IPS DF 6.9 (cell line): ENCODE measurements around the gene ZEB2.

ENCODE experiments used
- DNase-seq: peaks from one replicate; pipeline ENCODE4 v3.0.0-alpha.2; 2013; ENCODE audit warnings: low read depth, low spot score
- H3K27ac ChIP-seq: one replicate; pipeline ENCODE4 v1.5.1; 2013; ENCODE audit warnings: low read length, control low read depth
- H3K27me3 ChIP-seq: 2 replicates; pipeline ENCODE4 v1.6.1; 2013; ENCODE audit warnings: mild to moderate bottlenecking, low read length; ENCODE audit not compliant: control insufficient read depth, insufficient read depth
- H3K36me3 ChIP-seq: 2 replicates; pipeline ENCODE4 v1.6.1; 2013; ENCODE audit warnings: low read length; ENCODE audit not compliant: control insufficient read depth, insufficient read depth
- H3K4me1 ChIP-seq: 2 replicates; pipeline ENCODE4 v1.6.1; 2013; ENCODE audit warnings: low read length; ENCODE audit not compliant: control insufficient read depth, insufficient read depth
- H3K4me3 ChIP-seq: 2 replicates; pipeline ENCODE4 v1.5.1; 2013; ENCODE audit warnings: mild to moderate bottlenecking, low read length
- H3K9me3 ChIP-seq: 2 replicates; pipeline ENCODE4 v1.6.1; 2013; ENCODE audit warnings: low read length, inconsistent platforms; ENCODE audit not compliant: control insufficient read depth, insufficient read depth
- WGBS: extraction: QIAGEN DNeasy Blood & Tissue Kit; methylation state at CpG from one replicate; pipeline ENCODE4 v1.1.7; 2013; ENCODE audit warnings: mixed read lengths, missing lambda C conversion rate; ENCODE audit not compliant: insufficient read length, insufficient coverage; 5-methylcytosine and 5-hydroxymethylcytosine counted together

ZEB2 gene

DNA sequence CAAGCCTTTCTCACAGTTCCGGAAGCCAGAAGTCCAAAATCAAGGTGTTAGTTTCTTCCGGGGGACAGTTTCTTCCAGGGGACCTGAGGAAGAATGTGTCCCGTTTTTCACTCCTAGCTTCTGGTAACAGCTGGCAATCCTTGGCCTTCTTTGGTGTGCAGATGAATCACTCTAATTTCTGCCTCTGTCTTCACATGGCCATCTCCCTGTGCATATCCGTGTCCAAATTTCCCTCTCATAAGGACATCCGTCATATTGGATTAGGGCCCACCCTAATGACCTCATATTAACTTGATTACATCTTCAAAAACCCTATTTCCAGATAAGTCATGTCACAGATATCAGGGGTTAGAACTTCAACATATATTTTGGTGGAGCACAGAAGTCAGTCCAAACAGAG is 141.4 kb downstream of the ZEB2 start:
- Histone ChIP-seq H3K36me3 (no peaks in the 10 kb centered on the region), H3K4me1 (peaks cover 1% of the 10 kb centered on the region; the same call in 1 of the 2 replicates), H3K27me3 (no peaks in the 10 kb centered on the region), H3K27ac (no peak overlapping the region), H3K9me3 (no peaks in the 10 kb centered on the region), H3K4me3 (no peak overlapping the region)
- WGBS: no CpG with 5 or more reads among the region's 5 CpGs
- DNase-seq: no peak

DNA sequence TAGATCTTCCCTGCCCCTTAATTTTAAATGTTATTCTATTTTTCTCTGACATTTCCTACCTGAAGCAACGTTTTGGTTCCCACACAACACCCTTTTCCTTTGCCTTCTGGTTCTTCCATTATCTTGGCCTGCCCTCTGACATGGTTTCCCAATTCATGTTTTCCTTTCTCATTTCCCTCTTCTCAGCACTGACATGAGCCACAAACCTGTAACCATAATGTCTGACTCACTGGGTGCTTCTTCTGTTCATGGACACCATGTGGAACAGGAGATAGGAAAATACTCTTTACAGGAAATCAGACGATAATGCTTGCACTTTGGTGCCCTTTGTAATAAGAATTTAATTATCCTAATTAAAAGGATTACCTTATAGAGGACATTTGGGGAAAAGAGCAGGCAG is 142.0 kb downstream of the ZEB2 start:
- no peak for DNase-seq
- no peaks in the 10 kb centered on the region for H3K36me3 ChIP-seq
- no peaks in the 10 kb centered on the region for H3K9me3 ChIP-seq
- no CpG with 5 or more reads among the region's 2 CpGs for WGBS
- H3K4me3 ChIP-seq: no peak overlapping the region
- peaks cover 1% of the 10 kb centered on the region; the same call in 1 of the 2 replicates for H3K4me1 ChIP-seq
- no peak overlapping the region for H3K27ac ChIP-seq
- H3K27me3 ChIP-seq: no peaks in the 10 kb centered on the region

DNA sequence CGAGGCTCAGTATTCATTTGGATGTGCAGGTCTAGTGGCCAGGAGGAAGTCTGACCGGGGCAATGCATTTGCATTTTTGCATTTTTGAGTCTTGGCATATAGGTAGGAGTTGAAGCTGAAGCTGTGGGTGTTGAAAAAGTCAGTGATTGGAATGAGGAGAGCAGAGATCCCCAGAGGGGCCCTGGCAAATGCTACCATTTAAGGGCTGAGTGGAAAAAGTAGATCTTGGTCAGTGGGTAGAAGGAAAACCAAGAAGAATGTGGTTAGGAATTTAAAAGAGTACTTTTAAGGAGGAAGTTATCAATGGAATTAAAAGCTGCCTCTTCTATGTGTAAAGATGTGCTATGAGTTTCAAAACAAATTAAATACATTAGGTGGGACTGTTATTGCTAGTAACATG is 143.0 kb downstream of the ZEB2 start:
- no peak for DNase-seq
- Histone ChIP-seq H3K27ac (no peak overlapping the region), H3K9me3 (no peaks in the 10 kb centered on the region), H3K4me1 (peaks cover 1% of the 10 kb centered on the region; the same call in 1 of the 2 replicates), H3K36me3 (no peaks in the 10 kb centered on the region), H3K27me3 (no peaks in the 10 kb centered on the region), H3K4me3 (no peak overlapping the region)
- WGBS: no CpG with 5 or more reads among the region's 2 CpGs

DNA sequence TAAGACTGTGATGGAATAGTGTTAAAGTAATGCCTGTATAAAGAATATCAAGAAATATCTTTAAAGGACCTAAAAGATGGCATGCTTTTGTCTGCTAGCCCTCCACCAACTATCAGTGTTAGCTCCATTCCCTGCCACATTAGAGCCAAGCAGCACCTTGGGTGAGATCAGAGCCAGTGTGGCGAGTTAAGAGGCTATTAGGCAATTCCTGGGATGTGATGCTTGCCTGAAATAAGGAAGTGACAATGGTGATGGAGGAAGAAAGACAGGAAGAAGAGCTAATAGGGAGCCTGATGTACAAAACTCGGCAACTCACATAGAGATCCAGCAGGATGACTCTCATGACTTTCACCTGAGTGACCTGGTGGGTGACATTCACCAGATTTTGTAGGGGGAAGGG is 143.5 kb downstream of the ZEB2 start:
- Histone ChIP-seq H3K4me1 (peaks cover 1% of the 10 kb centered on the region; the same call in 1 of the 2 replicates), H3K27ac (no peak overlapping the region), H3K4me3 (no peak overlapping the region), H3K36me3 (no peaks in the 10 kb centered on the region), H3K27me3 (no peaks in the 10 kb centered on the region), H3K9me3 (no peaks in the 10 kb centered on the region)
- no CpG with 5 or more reads among the region's 2 CpGs for WGBS
- no peak for DNase-seq

DNA sequence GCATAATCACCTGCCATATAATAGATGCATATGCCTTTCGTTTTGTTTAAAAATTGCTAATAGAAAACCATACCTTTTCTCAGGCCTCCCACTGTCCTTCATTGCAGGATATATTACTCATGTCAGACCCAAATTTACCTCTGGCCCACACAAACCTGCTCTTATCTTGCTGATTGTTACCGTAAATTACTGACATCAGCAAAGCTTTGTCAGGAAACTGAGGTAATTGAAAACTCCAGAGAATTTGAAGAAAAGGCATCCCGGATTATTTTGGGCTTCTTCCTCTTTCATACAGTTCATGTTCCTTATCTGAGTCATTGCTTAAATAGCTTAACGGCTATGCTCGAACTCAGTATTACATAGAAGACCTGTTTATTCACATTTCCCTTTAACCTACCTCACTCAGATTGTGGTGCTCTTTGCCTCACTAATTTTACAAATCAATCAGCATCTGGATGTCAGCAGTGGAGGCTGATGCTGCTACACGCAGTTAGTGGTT is 145.7 kb downstream of the ZEB2 start:
- Histone ChIP-seq H3K4me1 (peaks cover 1% of the 10 kb centered on the region; the same call in 1 of the 2 replicates), H3K4me3 (no peak overlapping the region), H3K36me3 (no peaks in the 10 kb centered on the region), H3K9me3 (no peaks in the 10 kb centered on the region), H3K27me3 (no peaks in the 10 kb centered on the region), H3K27ac (no peak overlapping the region)
- no peak for DNase-seq
- no CpG with 5 or more reads among the region's 6 CpGs for WGBS

DNA sequence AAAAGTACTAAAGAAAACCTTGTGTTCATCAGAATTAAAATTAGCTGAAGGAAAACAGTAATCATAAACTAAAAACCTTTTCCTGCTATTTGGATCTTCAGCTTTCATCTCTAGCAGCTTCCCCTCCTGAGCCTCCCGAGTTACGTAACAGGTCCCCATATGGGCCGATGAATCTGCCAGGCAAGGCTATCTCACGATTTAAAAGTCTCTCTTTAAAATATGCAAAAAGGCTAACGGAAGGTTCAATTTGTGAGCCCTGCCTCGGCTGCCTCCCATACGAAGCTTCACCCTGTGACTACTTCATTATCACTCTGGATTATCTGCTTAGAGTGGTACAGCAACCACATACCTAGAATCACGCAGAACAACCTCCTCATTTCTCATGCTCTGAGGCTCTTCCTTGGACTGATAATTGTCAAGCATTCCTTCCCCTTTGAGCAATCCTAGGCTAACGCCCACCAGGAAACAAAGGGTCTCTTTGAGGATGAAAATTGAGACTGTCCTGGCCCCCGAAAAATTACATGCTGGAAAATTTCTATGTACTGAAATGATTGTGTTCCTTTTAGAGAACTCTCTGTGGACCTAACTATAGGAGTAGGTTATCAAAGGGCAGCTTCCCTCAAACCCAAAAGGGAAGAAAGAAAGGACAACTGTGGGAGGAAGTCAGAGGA is 147.4 kb downstream of the ZEB2 start:
- H3K27ac ChIP-seq: no peak overlapping the region
- H3K9me3 ChIP-seq: no peaks in the 10 kb centered on the region
- WGBS: no CpG with 5 or more reads among the region's 10 CpGs
- DNase-seq: no peak
- H3K27me3 ChIP-seq: no peaks in the 10 kb centered on the region
- no peaks in the 10 kb centered on the region for H3K36me3 ChIP-seq
- H3K4me1 ChIP-seq: peaks cover 1% of the 10 kb centered on the region; the same call in 1 of the 2 replicates
- H3K4me3 ChIP-seq: no peak overlapping the region

DNA sequence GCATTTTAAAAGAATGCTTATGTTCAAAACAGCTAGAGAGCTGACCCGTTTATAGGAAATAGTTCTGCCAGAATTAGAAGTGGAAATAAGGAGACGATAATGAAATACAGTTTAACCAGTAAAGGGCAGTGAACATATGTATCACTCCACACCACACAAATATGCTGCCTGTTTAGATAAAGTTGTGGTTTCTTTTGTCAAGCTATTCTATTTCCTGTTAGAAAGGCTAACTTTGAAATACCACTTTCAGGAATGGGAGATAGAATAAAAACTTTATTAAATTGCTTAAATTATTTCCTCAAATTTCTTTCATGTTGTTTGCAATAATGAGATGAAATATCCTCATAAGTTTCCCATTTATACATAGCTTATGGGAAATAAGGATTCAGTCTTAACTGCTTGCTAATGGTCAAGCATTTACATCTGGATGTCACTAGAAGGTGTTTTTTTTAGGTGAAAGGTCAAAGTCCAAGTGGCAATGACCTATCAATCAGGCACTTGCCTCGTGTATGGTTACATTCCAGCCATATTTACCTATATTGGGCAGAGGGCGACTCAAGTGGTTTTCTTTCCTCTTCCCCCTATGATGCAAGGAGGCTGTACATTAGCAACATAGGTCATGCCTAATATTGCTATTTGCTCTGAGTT is 148.9 kb downstream of the ZEB2 start:
- no CpG with 5 or more reads among the region's 4 CpGs for WGBS
- DNase-seq: no peak

DNA sequence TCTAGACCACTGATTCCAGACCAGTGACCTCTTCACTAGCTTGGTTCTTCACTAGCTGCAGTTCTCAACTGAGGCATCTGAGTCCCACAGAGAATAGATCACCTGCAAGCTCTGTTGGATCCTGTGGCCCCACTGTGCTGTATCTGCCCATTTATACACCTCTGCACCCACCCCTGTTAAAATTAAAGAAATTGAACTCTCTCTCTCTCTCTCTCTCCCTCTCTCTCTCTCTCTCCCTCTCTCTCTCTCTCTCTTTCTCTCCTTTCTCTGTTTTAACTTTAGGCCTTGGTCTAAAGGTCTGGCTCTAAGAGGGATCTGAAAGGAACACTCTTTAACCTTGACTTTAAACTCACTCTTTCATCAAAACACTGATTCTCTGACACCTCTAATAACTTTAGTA is 150.5 kb downstream of the ZEB2 start:
- Histone ChIP-seq H3K36me3 (no peaks in the 10 kb centered on the region), H3K4me1 (no peaks in the 10 kb centered on the region), H3K9me3 (no peaks in the 10 kb centered on the region), H3K27me3 (no peaks in the 10 kb centered on the region), H3K4me3 (no peak overlapping the region), H3K27ac (no peak overlapping the region)
- DNase-seq: no peak

More for the DNA sequence above, 148.9 kb downstream of the ZEB2 start:
- H3K27ac ChIP-seq: no peak overlapping the region
- no peaks in the 10 kb centered on the region for H3K36me3 ChIP-seq
- no peaks in the 10 kb centered on the region for H3K4me1 ChIP-seq
- H3K9me3 ChIP-seq: no peaks in the 10 kb centered on the region
- no peak overlapping the region for H3K4me3 ChIP-seq
- H3K27me3 ChIP-seq: no peaks in the 10 kb centered on the region

DNA sequence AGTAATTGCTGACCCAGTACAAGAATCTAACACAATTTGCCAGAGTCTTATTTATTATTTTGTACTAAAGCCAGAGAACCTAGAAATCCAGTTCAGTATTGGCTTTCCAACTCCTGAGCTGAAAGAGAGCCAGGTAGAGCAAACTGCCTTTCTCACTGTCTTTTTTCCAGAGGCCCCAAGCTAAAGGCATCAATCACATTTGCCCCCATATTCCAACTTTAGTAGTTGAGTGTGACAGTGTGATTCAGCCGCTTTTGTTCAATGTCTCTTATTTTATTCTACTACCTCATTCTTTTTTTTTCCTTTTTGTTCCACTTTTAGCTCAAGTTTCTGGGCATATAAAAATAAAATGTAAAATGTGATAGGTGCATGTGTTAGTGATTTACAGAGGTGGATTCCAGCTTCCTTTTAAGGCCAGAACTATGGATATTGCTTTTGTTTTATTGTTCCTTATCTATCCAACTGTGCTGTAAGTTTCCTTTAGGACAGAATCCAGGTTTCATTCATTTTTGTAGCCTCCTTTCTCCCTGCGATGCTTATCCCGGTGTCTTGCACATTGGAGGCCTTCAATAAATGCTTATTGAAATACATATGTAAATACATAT is 153.0 kb downstream of the ZEB2 start:
- H3K27me3 ChIP-seq: no peaks in the 10 kb centered on the region
- H3K36me3 ChIP-seq: no peaks in the 10 kb centered on the region
- H3K4me3 ChIP-seq: no peak overlapping the region
- DNase-seq: no peak
- H3K27ac ChIP-seq: no peak overlapping the region
- H3K4me1 ChIP-seq: no peaks in the 10 kb centered on the region
- no CpG with 5 or more reads among the region's 3 CpGs for WGBS
- no peaks in the 10 kb centered on the region for H3K9me3 ChIP-seq

DNA sequence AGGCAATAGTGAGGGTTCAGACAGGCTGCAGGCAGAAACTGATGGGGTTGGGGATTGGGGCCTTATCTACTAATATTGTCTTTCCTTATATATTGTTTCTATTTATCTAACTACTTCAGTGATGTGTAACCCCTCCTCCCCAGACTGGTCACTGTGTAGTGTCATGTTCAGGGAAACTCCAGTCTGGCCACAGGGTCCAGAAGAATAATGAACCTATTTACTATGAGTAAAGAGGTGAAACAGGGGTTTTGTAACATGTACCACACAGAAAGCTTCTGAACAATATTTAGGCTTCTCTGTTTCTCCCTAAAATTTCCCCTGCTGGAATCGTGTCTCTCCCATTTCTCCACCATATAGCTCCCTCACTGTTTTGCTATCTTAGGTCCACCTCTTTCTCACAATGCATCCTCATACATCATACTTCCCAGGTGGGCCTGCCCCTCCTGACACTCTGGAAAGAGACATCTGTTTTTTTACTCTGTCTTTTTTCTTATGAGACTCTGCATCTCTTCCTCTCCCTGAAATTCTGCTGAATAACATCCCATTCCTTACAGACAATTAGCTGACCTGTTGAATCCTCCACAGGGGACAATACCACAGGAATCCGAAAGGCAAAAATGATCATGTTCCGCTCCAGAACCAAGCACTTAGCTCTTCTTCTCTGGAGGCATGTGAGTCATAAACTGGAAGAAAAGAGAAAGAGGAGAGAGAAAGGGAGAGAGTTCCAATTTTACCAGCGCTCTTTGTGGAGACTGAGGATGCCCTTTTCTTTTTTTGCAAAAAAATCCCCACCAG is 154.8 kb downstream of the ZEB2 start:
- H3K4me1 ChIP-seq: no peaks in the 10 kb centered on the region
- H3K27me3 ChIP-seq: no peaks in the 10 kb centered on the region
- no peaks in the 10 kb centered on the region for H3K36me3 ChIP-seq
- no peak overlapping the region for H3K4me3 ChIP-seq
- no CpG with 5 or more reads among the region's 4 CpGs for WGBS
- no peak for DNase-seq
- H3K9me3 ChIP-seq: no peaks in the 10 kb centered on the region
- H3K27ac ChIP-seq: no peak overlapping the region
